DMS53 (cell line): Measurements from ENCODE around the gene OR2AJ1.

Experiments
- DNase-seq: peaks from one replicate; lab custom pipeline; 2025; lab: John Stamatoyannopoulos, UW

Gene OR2AJ1, protein sequence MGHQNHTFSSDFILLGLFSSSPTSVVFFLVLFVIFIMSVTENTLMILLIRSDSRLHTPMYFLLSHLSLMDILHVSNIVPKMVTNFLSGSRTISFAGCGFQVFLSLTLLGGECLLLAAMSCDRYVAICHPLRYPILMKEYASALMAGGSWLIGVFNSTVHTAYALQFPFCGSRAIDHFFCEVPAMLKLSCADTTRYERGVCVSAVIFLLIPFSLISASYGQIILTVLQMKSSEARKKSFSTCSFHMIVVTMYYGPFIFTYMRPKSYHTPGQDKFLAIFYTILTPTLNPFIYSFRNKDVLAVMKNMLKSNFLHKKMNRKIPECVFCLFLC

DNA sequence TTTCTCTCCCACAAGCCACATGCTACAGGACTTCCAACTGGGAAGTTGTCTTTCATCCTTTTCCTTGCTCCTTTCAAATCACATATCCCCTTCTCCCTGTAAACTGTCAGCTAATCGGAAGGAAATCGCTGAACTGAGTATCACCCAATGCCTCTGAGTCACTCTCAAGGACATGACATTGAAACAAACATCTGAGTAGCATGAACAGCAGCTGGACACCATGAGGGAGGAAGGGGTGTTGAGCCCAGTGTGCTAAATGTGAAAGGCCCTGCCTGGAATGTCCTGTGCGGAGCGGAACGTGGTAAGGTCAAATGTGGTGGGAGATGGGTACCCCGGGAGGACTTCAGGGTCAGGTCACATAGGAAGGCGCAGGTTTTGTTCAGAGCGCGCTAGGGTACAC, at the start of gene OR2AJ1:
Gene OR2AJ1 (plus strand): TSS at position 22 of the 400 bp plus-strand sequence. CDS start 8,880 bp downstream, outside the sequence.
- no peak for DNase-seq

GRCh38 chr1:247883346-247883745, 41.3 kb upstream of the OR2AJ1 start:
- DNase-seq, result no peak

- DNase-seq, result no peak
Observed at GRCh38 chr1:247884797-247885413, 39.8 kb upstream of the OR2AJ1 start.

GRCh38 chr1:247895163-247895637, 29.5 kb upstream of the OR2AJ1 start, which contains the start of gene OR2W3:
Gene OR2W3 (plus strand): TSS chr1:247895587. CDS start chr1:247895587, 0 bp downstream.
- DNase-seq, result no peak

DNA sequence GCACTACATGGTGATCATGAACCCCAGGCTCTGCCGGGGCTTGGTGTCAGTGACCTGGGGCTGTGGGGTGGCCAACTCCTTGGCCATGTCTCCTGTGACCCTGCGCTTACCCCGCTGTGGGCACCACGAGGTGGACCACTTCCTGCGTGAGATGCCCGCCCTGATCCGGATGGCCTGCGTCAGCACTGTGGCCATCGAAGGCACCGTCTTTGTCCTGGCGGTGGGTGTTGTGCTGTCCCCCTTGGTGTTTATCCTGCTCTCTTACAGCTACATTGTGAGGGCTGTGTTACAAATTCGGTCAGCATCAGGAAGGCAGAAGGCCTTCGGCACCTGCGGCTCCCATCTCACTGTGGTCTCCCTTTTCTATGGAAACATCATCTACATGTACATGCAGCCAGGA, 28.7 kb upstream of the OR2AJ1 start:
- no peak for DNase-seq

DNA sequence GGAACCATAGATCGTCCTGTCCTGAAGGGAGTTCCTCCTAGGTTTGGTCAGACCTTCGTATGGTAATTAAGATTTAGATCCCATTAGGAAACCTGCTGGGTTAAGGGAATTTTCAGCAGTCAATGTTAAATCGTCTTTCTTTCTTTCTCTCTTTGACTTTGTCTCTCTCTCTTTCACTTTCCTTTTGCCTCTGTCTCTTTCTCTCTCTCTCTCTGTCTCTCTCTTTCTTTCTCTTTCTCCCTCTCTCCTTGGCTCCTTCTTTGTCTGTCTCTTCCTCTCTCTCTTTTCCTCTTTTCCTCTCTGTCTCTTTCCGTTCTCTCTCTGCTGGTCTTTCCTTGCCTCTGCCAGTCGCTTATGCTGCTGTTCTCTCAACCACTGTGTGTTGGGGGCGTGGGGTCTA, 20.6 kb upstream of the OR2AJ1 start:
- no peak for DNase-seq

DNA sequence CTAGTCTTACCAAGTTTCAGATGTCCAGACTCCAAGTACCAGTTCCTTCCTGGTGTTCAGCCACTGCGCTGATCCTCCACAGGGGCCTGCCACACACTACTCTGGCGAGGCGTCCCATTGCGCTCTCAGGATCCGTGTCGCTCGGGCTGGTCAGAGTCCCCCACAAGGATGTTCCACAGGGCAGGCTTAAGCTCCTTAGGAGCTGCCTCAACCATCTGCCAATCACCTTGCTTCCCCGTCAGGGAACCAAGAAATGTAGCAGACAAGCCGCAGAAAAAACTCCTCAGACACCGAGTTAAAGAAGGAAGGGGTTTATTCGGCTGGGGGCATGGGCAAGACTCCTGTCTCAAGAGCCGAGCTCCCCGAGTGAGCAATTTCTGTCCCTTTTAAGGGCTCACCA, 19.5 kb upstream of the OR2AJ1 start:
- no peak for DNase-seq

- DNase-seq, result no peak
Observed at GRCh38 chr1:247905910-247906503, 18.7 kb upstream of the OR2AJ1 start.

DNA sequence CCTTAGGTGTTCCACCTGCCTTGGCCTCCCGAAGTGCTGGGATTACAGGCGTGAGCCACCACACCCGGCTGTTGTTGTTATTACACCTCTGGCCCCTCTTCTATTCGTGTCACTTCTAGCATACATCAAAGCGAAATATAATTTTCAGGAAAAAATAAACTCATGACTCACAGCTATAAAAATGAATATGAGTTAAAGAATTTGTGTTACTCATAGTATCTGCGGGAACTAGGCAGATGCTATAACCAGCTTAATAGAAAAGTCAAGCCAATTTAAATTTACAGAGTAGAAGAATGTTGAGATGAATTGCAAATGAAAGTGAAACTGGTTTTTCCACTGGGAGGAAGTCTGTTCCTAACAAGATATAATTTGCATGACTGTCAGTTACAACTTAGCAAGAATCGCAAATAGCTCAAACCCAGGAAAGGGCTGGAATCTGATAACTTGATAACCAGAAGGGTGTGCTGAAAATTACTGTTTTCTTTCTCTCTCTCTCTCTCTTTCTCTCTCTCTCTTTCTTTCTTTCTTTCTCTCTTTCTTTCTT, 18.1 kb upstream of the OR2AJ1 start:
- DNase-seq, result peak; percentile 62

DNA sequence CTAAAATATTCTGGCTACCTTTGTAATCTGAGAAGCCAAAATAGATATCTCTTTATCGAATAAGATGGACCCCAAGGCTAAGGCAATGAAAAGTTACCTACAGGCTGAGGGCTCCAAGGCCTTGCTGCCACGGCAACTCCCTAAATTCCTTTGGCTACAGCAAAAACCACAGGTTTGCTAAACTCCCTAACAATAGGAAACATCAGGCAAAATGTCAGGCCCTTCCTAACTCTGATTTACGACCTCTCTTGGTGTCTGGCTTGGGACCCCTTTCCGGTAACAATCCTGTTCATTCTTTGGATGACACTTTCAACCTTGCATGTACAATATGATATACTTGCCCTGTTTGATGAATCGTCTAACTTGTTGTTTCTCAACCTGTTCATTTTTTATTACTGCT, 15.9 kb upstream of the OR2AJ1 start:
- DNase-seq, result no peak

GRCh38 chr1:247913786-247914185, 10.9 kb upstream of the OR2AJ1 start:
- no peak for DNase-seq

DNA sequence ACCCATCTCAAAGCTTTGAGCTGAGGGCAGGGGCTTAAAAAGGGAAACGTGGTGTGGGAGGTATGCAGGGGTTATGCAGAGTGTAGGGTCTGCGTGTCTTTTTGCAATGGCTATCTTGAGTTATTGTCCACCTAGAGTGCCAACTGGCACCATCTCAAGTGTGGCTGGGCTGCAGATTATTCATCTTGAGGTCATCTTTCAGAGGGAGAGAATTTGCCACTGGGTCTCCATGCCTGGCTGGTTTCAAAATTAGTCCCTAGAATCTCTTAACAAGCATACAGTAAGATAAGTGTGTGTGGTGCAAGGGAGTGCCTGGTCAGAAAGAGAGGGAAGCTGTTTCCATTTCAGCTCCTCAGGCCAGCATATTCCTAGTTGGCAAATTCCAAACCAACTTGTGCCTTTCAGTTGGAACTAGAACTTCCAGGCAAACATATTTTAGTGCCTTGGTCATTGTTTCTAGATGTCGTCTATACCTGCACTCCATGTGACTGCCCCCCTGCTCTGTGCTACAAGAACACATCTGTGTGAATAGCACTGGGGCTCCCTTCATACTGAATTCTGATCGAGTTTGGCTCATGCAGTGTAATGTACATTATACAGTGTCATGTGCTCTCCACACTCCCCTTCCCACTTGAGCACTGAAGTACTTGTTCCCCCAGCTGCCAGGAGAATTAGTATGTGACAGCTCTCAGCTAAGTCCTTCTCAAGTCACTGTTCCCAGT, 9.6 kb upstream of the OR2AJ1 start:
- DNase-seq, result peak; percentile 11

- no peak for DNase-seq
Observed at GRCh38 chr1:247919952-247920351, 4.7 kb upstream of the OR2AJ1 start, which contains the start of gene OR2T8. Gene OR2T8 (plus strand): TSS chr1:247920252. CDS start chr1:247921018, 766 bp downstream.

DNA sequence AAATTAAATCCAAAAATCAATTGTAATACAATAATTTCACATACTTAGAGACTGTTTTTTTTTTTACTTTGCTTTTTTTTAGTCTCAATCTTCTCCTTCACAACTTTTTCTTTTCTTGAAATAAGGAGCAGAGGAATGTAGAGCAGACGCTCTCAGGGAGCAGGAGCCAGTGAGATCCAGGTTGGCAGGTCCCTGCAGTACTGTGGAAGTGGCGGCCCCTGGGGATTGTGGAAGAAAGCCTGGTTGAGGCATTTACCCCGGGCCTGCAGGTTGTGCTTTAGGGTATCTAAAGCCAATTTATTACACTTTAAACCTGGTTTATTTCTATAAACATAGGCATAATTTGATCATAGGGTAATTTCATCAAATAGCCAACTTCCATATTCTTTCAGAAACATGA, 748 bp upstream of the OR2AJ1 start:
- no peak for DNase-seq

- DNase-seq, result no peak
Observed at GRCh38 chr1:247933989-247934388, 9.3 kb downstream of the OR2AJ1 start.

- DNase-seq, result no peak
Observed at GRCh38 chr1:247935781-247936180, 11.1 kb downstream of the OR2AJ1 start.

- DNase-seq, result peak; percentile 73
Observed at GRCh38 chr1:247936415-247936814, 11.7 kb downstream of the OR2AJ1 start.

GRCh38 chr1:247936965-247937734, 12.5 kb downstream of the OR2AJ1 start:
- peak; percentile 96 for DNase-seq

- no peak for DNase-seq
Observed at GRCh38 chr1:247942624-247943023, 17.9 kb downstream of the OR2AJ1 start.

DNA sequence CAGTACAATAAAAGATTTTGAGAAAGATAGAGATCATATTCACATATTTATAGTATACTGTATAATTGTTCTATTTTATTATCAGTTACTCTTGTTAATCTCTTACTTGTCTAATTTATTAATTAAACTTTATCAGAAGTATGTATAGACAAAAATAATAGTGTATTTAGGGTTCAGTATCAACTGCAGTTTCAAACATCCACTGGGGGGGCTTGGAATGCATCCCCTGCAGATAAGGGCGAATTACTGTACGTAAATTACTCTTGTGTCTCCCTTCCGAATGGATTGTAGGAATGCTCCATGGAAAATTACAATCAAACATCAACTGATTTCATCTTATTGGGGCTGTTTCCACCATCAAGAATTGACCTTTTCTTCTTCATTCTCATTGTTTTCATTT, 23.9 kb downstream of the OR2AJ1 start, which contains the start of gene OR2L8:
Gene OR2L8 (plus strand): TSS at position 301 of the 400 bp plus-strand sequence. CDS start 0 bp downstream, at position 301.
- DNase-seq, result no peak

DNA sequence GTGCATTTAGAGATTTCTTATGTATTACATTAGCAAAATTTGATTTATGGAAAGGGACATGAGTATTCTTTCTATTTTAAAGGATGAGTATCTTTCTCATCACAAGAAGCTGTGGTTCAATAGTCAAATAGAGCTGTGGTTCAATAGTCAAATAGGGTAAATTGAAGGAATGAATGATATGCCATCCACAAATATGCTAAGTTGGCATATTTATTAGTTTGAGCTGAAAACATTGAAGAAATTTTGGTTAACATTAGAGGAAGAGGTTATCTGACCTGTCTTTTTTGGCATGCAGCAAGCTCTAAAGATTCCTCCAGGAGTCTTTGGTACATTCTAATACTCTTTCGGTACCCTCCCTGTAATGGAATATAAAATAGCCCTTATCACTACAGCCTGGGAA, 28.7 kb downstream of the OR2AJ1 start:
- DNase-seq, result no peak
